GM21825 (cell line): ENCODE data around the gene LTA.

Experiments
- ATAC-seq: cut with Tn5 transposase; IDR thresholded peaks from one replicate; pipeline ENCODE4 v1.9.1; 2021; ENCODE audit warnings: mild to moderate bottlenecking, moderate library complexity; ENCODE audit not compliant: unreplicated experiment

The LTA gene

DNA sequence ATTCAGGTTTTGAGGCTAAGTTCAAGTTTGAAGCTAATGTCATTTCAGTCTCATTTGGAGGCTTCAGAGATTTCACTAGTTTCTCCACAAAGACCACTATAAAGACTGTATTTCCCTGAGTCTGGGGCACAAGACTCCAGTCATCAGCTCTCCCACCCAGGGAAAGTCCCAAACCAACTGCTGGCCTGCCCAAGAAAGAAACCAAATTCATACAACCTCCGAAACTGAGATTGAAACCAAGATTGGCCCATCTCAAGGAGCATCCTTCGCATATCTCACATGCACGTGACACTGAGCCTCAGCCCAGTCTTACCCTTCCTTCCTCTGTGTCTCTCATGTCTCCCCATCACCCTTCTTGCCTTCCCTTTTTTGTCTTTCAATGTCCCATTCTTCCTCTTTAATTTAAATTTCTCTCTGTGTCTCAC is 3.5 kb upstream of the LTA start:
- peak; percentile 57 for ATAC-seq

DNA sequence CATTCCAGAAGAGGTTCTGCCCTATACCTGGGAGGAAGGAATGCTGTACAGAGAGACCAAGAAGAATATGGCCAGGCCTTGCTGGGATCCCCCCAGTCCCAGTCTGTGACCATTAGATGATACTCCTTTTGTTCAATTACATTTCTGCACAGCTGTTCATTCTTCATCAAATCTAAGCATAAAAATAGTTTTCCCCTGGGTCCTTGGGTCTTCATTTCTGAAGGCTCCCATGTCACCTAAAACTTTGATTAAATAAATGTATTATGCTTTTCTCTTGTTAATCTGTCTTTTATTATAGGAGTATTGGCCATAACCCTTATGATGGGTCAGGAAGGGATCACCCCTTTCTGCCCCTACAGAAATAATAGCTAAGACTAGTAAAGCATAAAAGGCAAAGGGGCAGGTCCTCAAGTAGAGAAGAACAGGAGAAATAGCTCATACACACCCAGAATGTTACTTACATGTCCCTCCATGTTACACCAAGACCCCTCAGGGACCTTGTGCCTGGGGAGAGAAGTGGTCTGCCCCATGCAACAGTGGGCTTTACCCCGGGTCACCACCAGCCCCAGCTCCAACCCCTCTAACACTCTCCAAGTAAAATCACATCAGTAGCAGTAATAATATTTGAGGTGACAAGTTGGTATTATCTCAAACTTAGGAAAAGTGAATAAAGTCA is 2.1 kb upstream of the LTA start:
- ATAC-seq: no peak

DNA sequence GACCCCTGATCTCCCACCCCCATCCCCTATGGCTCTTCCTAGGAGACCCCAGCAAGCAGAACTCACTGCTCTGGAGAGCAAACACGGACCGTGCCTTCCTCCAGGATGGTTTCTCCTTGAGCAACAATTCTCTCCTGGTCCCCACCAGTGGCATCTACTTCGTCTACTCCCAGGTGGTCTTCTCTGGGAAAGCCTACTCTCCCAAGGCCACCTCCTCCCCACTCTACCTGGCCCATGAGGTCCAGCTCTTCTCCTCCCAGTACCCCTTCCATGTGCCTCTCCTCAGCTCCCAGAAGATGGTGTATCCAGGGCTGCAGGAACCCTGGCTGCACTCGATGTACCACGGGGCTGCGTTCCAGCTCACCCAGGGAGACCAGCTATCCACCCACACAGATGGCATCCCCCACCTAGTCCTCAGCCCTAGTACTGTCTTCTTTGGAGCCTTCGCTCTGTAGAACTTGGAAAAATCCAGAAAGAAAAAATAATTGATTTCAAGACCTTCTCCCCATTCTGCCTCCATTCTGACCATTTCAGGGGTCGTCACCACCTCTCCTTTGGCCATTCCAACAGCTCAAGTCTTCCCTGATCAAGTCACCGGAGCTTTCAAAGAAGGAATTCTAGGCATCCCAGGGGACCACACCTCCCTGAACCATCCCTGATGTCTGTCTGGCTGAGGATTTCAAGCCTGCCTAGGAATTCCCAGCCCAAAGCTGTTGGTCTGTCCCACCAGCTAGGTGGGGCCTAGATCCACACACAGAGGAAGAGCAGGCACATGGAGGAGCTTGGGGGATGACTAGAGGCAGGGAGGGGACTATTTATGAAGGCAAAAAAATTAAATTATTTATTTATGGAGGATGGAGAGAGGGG is 1.4 kb downstream of the LTA start:
- no peak for ATAC-seq

DNA sequence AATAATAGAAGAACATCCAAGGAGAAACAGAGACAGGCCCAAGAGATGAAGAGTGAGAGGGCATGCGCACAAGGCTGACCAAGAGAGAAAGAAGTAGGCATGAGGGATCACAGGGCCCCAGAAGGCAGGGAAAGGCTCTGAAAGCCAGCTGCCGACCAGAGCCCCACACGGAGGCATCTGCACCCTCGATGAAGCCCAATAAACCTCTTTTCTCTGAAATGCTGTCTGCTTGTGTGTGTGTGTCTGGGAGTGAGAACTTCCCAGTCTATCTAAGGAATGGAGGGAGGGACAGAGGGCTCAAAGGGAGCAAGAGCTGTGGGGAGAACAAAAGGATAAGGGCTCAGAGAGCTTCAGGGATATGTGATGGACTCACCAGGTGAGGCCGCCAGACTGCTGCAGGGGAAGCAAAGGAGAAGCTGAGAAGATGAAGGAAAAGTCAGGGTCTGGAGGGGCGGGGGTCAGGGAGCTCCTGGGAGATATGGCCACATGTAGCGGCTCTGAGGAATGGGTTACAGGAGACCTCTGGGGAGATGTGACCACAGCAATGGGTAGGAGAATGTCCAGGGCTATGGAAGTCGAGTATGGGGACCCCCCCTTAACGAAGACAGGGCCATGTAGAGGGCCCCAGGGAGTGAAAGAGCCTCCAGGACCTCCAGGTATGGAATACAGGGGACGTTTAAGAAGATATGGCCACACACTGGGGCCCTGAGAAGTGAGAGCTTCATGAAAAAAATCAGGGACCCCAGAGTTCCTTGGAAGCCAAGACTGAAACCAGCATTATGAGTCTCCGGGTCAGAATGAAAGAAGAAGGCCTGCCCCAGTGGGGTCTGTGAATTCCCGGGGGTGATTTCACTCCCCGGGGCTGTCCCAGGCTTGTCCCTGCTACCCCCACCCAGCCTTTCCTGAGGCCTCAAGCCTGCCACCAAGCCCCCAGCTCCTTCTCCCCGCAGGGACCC is 2.3 kb downstream of the LTA start:
- ATAC-seq: no peak

DNA sequence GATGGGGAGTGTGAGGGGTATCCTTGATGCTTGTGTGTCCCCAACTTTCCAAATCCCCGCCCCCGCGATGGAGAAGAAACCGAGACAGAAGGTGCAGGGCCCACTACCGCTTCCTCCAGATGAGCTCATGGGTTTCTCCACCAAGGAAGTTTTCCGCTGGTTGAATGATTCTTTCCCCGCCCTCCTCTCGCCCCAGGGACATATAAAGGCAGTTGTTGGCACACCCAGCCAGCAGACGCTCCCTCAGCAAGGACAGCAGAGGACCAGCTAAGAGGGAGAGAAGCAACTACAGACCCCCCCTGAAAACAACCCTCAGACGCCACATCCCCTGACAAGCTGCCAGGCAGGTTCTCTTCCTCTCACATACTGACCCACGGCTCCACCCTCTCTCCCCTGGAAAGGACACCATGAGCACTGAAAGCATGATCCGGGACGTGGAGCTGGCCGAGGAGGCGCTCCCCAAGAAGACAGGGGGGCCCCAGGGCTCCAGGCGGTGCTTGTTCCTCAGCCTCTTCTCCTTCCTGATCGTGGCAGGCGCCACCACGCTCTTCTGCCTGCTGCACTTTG is 3.3 kb downstream of the LTA start, which contains the start of gene TNF:
TSS of gene TNF (plus strand) at position 231 of the 567 bp plus-strand sequence. CDS start at position 408, 177 bp downstream.
- ATAC-seq: no peak

DNA sequence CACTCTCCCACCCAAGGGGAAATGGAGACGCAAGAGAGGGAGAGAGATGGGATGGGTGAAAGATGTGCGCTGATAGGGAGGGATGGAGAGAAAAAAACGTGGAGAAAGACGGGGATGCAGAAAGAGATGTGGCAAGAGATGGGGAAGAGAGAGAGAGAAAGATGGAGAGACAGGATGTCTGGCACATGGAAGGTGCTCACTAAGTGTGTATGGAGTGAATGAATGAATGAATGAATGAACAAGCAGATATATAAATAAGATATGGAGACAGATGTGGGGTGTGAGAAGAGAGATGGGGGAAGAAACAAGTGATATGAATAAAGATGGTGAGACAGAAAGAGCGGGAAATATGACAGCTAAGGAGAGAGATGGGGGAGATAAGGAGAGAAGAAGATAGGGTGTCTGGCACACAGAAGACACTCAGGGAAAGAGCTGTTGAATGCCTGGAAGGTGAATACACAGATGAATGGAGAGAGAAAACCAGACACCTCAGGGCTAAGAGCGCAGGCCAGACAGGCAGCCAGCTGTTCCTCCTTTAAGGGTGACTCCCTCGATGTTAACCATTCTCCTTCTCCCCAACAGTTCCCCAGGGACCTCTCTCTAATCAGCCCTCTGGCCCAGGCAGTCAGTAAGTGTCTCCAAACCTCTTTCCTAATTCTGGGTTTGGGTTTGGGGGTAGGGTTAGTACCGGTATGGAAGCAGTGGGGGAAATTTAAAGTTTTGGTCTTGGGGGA is 4.0 kb downstream of the LTA start:
- no peak for ATAC-seq

DNA sequence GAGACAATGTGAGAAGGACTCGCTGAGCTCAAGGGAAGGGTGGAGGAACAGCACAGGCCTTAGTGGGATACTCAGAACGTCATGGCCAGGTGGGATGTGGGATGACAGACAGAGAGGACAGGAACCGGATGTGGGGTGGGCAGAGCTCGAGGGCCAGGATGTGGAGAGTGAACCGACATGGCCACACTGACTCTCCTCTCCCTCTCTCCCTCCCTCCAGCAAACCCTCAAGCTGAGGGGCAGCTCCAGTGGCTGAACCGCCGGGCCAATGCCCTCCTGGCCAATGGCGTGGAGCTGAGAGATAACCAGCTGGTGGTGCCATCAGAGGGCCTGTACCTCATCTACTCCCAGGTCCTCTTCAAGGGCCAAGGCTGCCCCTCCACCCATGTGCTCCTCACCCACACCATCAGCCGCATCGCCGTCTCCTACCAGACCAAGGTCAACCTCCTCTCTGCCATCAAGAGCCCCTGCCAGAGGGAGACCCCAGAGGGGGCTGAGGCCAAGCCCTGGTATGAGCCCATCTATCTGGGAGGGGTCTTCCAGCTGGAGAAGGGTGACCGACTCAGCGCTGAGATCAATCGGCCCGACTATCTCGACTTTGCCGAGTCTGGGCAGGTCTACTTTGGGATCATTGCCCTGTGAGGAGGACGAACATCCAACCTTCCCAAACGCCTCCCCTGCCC is 4.9 kb downstream of the LTA start:
- ATAC-seq: no peak

DNA sequence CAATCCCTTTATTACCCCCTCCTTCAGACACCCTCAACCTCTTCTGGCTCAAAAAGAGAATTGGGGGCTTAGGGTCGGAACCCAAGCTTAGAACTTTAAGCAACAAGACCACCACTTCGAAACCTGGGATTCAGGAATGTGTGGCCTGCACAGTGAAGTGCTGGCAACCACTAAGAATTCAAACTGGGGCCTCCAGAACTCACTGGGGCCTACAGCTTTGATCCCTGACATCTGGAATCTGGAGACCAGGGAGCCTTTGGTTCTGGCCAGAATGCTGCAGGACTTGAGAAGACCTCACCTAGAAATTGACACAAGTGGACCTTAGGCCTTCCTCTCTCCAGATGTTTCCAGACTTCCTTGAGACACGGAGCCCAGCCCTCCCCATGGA is 5.5 kb downstream of the LTA start:
- ATAC-seq: no peak

DNA sequence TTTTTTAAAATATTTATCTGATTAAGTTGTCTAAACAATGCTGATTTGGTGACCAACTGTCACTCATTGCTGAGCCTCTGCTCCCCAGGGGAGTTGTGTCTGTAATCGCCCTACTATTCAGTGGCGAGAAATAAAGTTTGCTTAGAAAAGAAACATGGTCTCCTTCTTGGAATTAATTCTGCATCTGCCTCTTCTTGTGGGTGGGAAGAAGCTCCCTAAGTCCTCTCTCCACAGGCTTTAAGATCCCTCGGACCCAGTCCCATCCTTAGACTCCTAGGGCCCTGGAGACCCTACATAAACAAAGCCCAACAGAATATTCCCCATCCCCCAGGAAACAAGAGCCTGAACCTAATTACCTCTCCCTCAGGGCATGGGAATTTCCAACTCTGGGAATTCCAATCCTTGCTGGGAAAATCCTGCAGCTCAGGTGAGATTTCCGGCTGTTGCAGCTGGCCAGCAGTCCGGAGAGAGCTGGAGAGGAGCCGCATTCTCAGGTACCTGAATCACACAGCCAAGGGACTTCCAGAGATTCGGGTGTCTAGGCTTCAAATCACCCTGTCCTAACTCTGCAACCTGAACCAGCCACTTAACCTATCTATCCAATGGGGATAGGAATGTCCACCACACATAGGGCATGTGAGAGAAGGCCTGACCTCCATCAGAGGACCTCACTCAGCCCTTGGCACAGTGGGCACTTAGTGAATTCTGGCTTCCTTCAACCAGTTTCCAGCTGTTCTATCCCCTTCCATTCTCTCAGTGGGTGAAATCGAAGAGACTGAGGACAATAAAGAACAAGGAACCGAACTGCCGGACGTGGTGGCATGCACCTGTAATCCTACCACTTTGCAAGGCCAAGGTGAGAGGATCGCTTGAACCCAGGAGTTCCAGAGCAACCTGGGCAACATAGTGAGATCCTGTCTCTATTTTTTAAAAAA is 6.4 kb downstream of the LTA start:
- no peak for ATAC-seq

DNA sequence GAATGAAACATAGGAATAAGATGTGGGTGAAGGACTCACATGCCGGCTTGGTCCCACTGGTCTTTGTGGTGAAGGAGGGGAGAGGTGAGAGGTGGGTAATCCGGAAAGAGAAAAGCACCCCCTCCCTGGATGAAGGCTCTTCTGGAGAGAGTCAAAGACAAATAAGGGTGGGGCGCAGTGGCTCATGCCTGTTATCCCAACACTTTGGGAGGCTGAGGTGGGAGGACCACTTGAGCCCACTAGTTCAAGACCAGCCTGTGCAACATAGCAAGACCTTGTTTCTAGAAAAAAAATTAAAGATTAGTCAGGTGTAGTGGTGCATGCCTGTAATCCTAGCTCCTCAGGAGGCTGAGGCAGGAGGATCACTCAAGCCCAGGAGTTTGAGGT is 7.0 kb downstream of the LTA start:
- no peak for ATAC-seq

DNA sequence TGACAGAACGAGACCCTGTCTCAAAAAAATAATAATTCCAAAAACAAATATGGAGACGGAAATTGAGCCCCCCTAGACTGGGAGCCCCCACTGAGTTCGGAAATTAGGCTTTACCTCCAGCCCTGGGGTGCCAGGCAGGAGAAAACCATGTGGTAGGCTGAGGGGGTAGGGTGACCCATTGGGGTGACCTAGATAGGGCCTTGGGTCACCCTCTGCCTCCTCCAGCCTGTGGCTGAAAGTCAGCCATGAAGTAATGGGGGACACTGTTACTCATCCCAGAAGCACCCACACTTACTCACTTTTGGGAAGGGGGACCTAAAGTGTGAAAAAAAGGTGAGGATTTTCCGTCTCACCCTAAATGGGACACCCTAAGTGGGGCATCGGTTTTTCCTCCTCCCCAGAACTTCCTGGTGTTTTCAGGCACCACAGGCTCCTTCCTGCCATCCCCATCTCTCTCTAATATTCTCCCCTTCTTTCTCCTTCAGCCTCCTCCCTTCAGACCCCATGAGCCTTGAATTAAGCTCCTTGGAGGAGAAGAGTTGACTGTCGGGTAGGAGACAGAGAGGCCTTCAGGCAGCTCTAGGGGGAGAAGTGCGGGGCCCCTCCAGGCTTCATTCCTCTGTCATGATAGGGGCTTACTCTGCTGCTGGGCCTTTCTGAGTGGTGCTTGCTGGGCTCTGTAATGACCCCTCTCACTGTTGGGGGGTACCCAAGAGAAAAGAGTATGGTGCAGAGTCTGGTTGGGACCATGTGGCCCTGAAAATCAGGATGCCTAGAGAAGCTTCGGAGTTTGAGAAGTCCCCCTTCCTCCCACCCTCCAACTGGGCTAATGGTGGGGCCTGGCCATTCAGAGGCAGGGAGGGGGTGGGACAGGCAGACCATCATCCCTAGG is 7.7 kb downstream of the LTA start:
- ATAC-seq: no peak

DNA sequence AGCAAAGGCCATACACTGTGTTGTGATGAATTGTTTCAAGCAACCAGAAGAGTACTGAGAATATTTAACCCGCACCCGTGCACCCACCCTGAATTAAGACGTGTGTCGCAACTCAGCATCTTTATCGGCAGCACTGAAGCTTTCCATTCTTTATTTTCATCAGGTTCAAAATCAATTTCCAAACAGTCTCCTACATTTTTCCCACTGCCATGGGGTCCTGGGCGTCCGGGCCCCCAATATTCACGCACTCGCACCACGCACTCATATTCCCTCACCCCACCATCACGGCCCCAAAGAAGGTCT is 8.3 kb downstream of the LTA start:
- ATAC-seq: no peak

DNA sequence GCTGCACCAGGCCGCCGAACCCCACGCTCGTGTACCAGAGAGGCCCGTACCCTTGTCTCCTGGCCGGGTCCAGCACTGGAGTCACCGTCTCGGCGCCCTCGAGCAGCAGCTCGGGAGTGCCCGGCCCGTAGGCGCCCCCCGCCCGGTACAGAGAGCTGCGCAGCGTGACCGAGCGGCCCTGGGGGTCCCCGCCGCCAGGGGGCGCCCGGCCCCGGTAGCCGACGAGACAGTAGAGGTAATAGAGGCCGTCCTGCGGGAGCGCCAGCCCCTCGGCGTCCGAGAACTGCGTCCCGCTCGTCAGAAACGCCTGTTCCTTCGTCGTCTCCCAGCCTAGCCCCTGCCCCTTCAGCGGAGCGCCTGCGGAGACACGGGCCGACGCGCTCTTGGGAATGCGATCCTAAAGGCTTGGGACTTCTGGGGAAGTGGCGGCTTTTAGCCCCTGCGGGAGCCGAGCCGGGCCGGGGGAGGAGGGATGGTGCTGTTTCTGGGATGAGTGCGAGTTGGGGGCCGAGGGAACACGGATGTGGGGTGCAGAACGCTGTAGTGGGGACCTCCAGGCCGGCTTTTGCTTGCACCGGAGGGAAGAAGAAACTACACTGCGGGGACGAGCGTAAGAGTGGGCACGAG is 8.8 kb downstream of the LTA start:
- peak; percentile 39 for ATAC-seq

DNA sequence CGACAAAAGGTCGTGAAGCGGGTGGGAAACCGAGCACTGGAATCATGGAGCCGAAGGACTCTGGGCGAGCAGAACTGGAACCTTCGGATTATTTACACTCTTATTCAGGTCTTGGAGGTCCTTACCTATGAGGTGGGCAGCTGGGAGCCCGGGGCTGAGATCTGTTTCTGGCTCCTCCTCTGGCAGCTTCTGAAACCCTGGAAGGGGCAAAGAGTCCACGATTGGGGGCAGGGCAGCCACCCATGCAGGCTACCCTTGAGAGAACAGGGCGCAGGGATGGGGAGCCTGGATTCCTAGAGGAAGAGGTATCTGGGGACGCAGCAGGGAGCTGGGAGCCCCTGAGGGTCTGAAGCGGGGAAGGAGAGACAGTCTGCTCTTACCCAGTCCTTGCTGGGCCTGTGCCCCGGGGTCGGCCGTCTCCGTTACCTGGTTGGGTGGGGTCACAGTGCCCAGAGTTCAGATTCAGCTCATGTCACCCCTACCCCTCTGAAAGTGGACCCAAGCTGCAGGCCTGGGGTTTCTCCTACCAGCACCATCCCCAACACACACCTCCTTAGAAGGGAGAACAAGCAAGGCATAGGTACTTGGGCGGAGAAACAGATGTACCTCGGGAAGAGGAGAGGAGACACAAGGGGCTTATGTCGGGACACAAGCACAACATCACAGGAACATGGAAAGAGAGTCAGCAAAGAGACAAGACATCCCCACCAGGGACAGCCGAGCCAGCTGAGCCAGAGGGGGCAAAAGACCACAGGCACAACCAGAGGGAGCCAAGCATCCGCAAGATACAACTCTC is 9.5 kb downstream of the LTA start:
- no peak for ATAC-seq

DNA sequence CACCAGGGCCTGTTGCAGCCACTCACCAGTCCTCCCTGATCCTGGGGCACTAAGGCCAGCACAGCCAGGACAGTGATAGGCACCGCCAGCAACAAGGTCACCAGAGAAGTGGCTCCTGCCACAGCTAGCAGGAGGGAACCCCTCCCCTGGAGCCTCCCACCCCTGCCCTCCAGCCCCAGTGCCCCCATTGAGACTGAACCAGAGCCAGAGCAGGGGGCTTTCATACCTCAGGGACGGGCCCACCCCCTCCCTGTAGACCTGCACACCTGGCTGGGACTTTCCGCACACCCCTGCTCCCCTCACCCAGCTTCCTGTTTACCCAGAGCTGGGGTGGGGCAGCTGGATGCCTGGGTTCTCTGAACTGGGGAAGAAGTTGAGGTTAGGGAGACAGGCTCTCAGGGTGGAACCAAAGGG is 10.1 kb downstream of the LTA start, which contains the start of gene LTB:
TSS of gene LTB (minus strand) at position 195 of the 414 bp plus-strand sequence. CDS start at position 188, 7 bp downstream.
- ATAC-seq: no peak

DNA sequence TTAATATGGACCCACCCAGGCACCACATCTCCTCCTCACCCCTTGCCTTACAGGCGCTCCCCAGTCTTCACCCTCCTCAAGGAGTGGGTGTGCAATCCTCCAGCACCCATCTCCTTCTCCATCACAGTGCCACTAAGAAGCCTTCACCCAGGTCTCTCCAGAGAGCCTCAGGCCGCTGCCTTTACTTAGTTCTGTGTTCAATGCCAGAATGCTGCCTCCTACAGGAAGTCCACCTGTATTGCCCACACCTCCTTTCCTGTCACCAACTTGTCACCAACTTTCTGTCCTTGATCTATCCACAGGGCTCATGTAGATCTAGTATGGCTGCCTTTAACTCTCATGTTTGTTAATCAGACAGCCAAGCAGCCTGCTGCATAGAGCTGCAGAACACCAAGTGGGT is 13.4 kb downstream of the LTA start:
- ATAC-seq: no peak
